Right kidney (tissue), 1 donor: ENCODE data around the gene GRAMD1C.

Experiments
- DNase-seq: peaks from one replicate; pipeline ENCODE4 v3.0.0-alpha.2; 2016

GRAMD1C gene

GRCh38 chr3:113948015-113948917 is 109.7 kb downstream of the GRAMD1C start:
- peak; percentile 77 for DNase-seq

- DNase-seq = no peak
Measured at GRCh38 chr3:113952921-113953320, 114.3 kb downstream of the GRAMD1C start.

- DNase-seq = no peak
Measured at GRCh38 chr3:113953677-113954076, 115.1 kb downstream of the GRAMD1C start.

GRCh38 chr3:113954091-113954685 is 115.6 kb downstream of the GRAMD1C start:
- DNase-seq = no peak

GRCh38 chr3:113963879-113964278 is 125.3 kb downstream of the GRAMD1C start:
- no peak for DNase-seq

- no peak for DNase-seq
Measured at GRCh38 chr3:113966172-113966571, 127.6 kb downstream of the GRAMD1C start.

- DNase-seq = no peak
Measured at GRCh38 chr3:113968986-113969385, 130.4 kb downstream of the GRAMD1C start.

GRCh38 chr3:113977822-113978221 is 139.2 kb downstream of the GRAMD1C start:
- no peak for DNase-seq

GRCh38 chr3:113979916-113980315 is 141.3 kb downstream of the GRAMD1C start:
- DNase-seq = no peak

GRCh38 chr3:113981803-113982202 is 143.2 kb downstream of the GRAMD1C start:
- DNase-seq = no peak

- DNase-seq = no peak
Measured at GRCh38 chr3:113983544-113983943, 145.0 kb downstream of the GRAMD1C start.

- DNase-seq = no peak
Measured at GRCh38 chr3:113985541-113985940, 147.0 kb downstream of the GRAMD1C start.
